Measurements from ENCODE around the gene POU4F3. TPM values are rescaled to one million over a fixed set of nuclear protein-coding genes. Genes with fewer than 3 reads are reported as not detected.

The POU4F3 gene
- total and polyA plus RNA-seq, 2 experiments from 2014 or later = 0.15 TPM; not detected in 1

- TF ChIP-seq CTCF (IDR thresholded peaks at IDR 0.05; ENCODE audit: low read depth, low read length) = no peak
- no peak for DNase-seq (ENCODE audit: low read depth in 1 of 2, low spot score in 1 of 2)
Measured at GRCh38 chr5:146339715-146340259, 1.1 kb downstream of the POU4F3 start.

DNA sequence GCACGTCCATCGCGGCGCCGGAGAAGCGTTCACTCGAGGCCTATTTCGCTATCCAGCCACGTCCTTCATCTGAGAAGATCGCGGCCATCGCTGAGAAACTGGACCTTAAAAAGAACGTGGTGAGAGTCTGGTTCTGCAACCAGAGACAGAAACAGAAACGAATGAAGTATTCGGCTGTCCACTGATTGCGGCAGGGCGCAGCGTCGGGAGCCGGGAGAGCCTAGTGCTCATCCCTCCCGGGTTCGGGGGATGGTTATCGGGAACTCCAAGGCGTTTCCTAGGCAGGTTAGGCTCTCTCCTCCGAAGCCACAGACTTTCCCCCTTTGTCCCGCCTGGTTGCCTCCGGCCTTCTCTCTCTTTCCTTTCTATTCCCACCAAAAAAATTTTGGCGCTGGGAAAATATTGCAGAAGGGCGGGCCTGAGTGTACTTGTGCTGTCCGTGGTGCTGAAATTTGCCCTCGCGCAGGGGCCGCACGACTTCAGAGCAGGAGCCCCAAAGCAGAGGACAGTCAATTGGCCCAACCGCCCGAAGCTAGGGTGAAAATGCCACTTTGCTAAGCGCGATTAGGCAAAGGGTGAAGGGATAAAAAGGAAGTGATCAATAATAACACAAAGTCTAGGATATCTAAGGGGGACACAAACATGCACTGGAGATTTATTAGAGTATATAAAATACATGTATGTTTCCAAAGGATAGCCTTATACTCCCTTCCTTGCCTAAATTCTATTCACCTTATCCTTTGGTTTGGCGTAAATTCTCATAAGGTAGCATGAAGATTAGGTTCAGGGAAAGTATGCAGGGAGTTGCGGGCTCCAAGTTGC is 1.8 kb downstream of the POU4F3 start:
- H3K4me1 ChIP-seq (ENCODE audit: low read depth) = no peaks in the 10 kb centered on the region
- H3K4me3 ChIP-seq = no peak overlapping the region
- no peak overlapping the region for H3K27ac ChIP-seq
- no peaks in the 10 kb centered on the region for H3K36me3 ChIP-seq
- peak; percentile 79 to 89 for DNase-seq (ENCODE audit: low read depth in 1 of 2, low spot score in 1 of 2)
- H3K27me3 ChIP-seq = peaks cover 100% of the 10 kb centered on the region
- H3K9me3 ChIP-seq (ENCODE audit: low read depth) = no peaks in the 10 kb centered on the region
- TF ChIP-seq CTCF (IDR thresholded peaks at IDR 0.05; ENCODE audit: low read depth, low read length) = no peak

More at GRCh38 chr5:146339715-146340259, 1.1 kb downstream of the POU4F3 start:
- H3K9me3 ChIP-seq (ENCODE audit: low read depth) = no peaks in the 10 kb centered on the region
- H3K27ac ChIP-seq = no peak overlapping the region
- no peaks in the 10 kb centered on the region for H3K4me1 ChIP-seq (ENCODE audit: low read depth)
- H3K36me3 ChIP-seq = no peaks in the 10 kb centered on the region
- H3K4me3 ChIP-seq = no peak overlapping the region
- H3K27me3 ChIP-seq = peaks cover 100% of the 10 kb centered on the region

DNA sequence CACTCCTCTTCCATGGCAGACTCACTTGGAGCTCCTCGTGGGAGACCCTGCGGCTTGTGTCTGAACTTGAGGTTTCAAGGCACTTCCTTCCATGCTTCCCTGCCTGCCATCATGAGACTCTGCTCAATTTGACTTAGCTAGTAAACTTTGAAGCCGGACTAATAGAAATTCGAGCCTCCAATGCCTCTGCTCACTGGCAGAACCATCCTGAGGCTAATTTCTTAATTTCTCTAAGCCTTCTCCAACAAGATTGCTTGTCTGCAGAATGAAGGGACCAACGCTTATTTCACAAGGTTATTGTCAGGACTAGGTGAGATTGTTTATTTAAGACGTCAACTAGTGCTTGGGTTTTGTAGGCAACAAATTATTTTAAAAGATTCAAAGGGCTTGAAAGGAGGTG is 3.2 kb downstream of the POU4F3 start:
- Histone ChIP-seq H3K4me3 (no peak overlapping the region), H3K36me3 (no peaks in the 10 kb centered on the region), H3K27me3 (peaks cover 100% of the 10 kb centered on the region), H3K9me3 (ENCODE audit: low read depth) (no peaks in the 10 kb centered on the region), H3K4me1 (ENCODE audit: low read depth) (no peaks in the 10 kb centered on the region), H3K27ac (no peak overlapping the region)
- DNase-seq (ENCODE audit: low read depth in 1 of 2, low spot score in 1 of 2) = no peak
- no peak for TF ChIP-seq CTCF (IDR thresholded peaks at IDR 0.05; ENCODE audit: low read depth, low read length)

DNA sequence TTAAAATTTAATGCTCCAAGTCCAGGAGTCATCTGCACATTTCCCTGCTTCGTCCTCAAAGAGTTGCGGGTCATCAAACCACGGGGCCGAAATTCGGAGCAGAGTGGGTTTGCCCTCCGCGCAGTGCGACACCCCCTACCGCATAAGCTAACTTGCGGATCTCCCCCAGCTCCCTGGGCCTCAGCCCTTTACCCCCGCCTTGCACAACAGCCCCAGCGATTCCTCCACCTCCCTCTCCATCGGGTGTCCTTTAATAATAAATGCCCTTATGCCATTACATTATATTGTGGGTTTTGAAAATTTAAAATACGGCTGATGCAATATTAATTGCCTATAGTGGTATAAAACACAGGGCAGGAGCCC is 3.9 kb downstream of the POU4F3 start:
- no peaks in the 10 kb centered on the region for H3K9me3 ChIP-seq (ENCODE audit: low read depth)
- no peak overlapping the region for H3K27ac ChIP-seq
- peaks cover 100% of the 10 kb centered on the region for H3K27me3 ChIP-seq
- H3K4me3 ChIP-seq = no peak overlapping the region
- no peaks in the 10 kb centered on the region for H3K4me1 ChIP-seq (ENCODE audit: low read depth)
- no peak for DNase-seq (ENCODE audit: low read depth in 1 of 2, low spot score in 1 of 2)
- no peak for TF ChIP-seq CTCF (IDR thresholded peaks at IDR 0.05; ENCODE audit: low read depth, low read length)
- no peaks in the 10 kb centered on the region for H3K36me3 ChIP-seq

DNA sequence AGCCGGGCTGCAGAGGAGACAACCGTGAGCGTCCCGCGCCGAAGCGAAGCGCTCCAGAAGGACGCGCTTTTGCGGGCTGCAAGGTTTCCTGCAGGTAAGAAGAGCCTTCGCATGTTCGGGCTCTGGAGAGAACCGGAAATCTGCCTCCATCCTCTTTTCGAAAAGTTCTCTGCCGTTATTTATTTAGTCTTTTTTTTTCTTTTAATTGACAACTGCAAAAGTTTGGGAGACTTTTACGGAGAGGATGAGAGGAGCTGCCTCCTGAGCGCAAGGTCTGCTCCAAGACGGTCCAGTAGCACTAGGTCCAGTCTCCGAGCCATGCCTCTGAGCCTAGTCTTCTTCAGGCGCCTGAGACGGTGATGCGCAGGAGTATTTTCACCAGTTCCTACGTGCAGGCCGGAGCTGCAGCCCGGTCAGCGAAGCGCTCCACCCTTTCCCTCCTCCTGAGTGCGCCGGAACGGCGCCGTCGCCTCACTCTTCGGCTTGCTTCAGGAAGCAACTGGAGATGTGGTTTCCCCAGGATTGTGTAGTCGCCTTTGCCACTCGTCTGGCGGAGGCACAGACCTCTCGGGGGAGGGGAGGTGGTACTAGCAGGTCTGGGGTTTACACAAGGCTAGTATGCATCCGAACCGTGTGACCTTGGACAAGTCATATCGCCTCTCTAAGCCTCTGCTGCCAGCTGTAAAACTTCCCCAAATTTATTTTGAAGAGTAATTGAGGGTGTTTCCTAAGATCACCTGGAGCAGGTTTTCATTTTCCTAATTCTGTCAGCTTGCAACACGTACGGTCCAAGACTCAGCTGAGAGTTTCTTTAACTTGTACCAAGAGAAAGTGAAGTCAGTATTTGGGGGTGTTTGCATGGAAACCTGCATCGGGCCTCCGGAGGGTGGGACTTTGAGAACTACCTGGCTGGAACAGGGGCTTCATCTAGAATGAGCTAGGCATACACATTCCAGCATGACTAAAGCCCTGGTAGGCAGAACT is 4.5 kb downstream of the POU4F3 start:
- peaks cover 100% of the 10 kb centered on the region for H3K27me3 ChIP-seq
- H3K4me1 ChIP-seq (ENCODE audit: low read depth) = no peaks in the 10 kb centered on the region
- H3K27ac ChIP-seq = no peak overlapping the region
- H3K9me3 ChIP-seq (ENCODE audit: low read depth) = no peaks in the 10 kb centered on the region
- no peak for DNase-seq (ENCODE audit: low read depth in 1 of 2, low spot score in 1 of 2)
- H3K4me3 ChIP-seq = no peak overlapping the region
- no peak for TF ChIP-seq CTCF (IDR thresholded peaks at IDR 0.05; ENCODE audit: low read depth, low read length)
- H3K36me3 ChIP-seq = no peaks in the 10 kb centered on the region

Data from cardiac muscle cell (in vitro differentiated cells and primary cell).